Testis (tissue), 3 donors: ENCODE data around the gene SUPT3H. TPM values are rescaled to one million over a fixed set of nuclear protein-coding genes. Genes with fewer than 3 reads are reported as not detected.

ENCODE experiments used
- DNase-seq: peaks from one replicate; pipeline ENCODE4 v3.0.0-alpha.2; 2019
- H3K27ac ChIP-seq, 2 donors: fragments of 200-600 bp; sonication (generic); one replicate each; pipeline ENCODE4 v1.5.1; 2019
- H3K27me3 ChIP-seq: fragments of 200-600 bp; sonication (generic); one replicate; pipeline ENCODE4 v1.5.1; 2019
- H3K36me3 ChIP-seq: fragments of 200-600 bp; sonication (generic); one replicate; pipeline ENCODE4 v1.5.1; 2017; ENCODE audit warnings: low read depth; ENCODE audit errors: missing control alignments
- H3K4me1 ChIP-seq: fragments of 200-600 bp; sonication (generic); one replicate; pipeline ENCODE4 v1.5.1; 2019
- H3K4me3 ChIP-seq, 2 donors: fragments of 200-600 bp; sonication (generic); one replicate each; pipeline ENCODE4 v1.5.1; 2017 to 2019
- H3K9me3 ChIP-seq: fragments of 200-600 bp; sonication (generic); one replicate; pipeline ENCODE4 v1.5.1; 2017
- POLR2A ChIP-seq: fragments of 450-650 bp; IDR thresholded peaks from one replicate; pipeline ENCODE4 v1.6.1; 2017; ENCODE audit warnings: antibody characterized with exemption, mild to moderate bottlenecking, moderate library complexity
- WGBS, 2 donors: methylation state at CpG; one replicate each; pipeline ENCODE4 v1.1.5; 2018; 5-methylcytosine and 5-hydroxymethylcytosine counted together
- intact Hi-C: fragments of 100-400 bp; cut with DNase I; formaldehyde crosslinking; loops from one replicate; pipeline ENCODE4 v1.15.1; 2023; ENCODE audit warnings: low total_unique reads
- polyA plus RNA-seq: library from polyadenylated mRNA; stranded (reverse); fragments of 350-450 nt; fragmentation: Illumina TruSeq; extraction: RNeasy Lipid Tissue Mini Kit (QIAGEN cat#74804); gene quantifications from one replicate; pipeline ENCODE4 v1.2.3, GENCODE V29; 2014; ENCODE audit warnings: low read depth, low replicate concordance; ENCODE audit not compliant: insufficient read depth
- total RNA-seq, 2 donors: library from RNA; depleted of rRNA; stranded (reverse); fragments of >200 nt; gene quantifications; one replicate each; pipeline ENCODE4 v1.2.3, GENCODE V29; 2016
- TF ChIP-seq, protein P1 (sequence below), 3 experiments: fragments of 450-650 bp in 2 of 3; fragments of 200-600 bp in 1 of 3; sonication (generic) in 1 of 3; IDR thresholded peaks; one replicate each; pipeline ENCODE4 v1.5.1; 2016 to 2019; ENCODE audit warnings: antibody characterized with exemption in 3 of 3, mild to moderate bottlenecking in 2 of 3, moderate library complexity in 1 of 3

SUPT3H gene
- total and polyA plus RNA-seq, 3 donors from 2014 or later: 29.4 to 35.9 (median 30.8) TPM

DNA sequence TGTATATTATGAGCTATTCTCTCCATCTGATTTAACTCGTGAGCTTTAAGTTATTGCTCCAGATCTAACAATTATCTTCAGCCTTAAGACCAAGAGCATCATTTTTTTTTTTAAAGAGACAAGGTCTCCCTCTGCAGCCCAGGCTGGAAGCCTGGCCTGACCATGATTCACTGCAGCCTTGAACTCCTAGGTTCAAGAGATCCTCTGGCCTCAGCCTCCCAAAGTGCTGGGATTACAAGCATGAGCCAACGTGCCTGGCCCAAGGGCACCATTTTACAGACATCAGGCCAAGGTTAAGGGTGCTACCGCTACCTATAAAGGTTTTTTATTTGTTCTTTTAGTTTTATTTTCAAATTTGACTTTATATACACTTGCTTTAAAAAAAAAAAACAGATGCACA is 2.3 kb downstream of the SUPT3H start:
- TF ChIP-seq, protein P1, sequence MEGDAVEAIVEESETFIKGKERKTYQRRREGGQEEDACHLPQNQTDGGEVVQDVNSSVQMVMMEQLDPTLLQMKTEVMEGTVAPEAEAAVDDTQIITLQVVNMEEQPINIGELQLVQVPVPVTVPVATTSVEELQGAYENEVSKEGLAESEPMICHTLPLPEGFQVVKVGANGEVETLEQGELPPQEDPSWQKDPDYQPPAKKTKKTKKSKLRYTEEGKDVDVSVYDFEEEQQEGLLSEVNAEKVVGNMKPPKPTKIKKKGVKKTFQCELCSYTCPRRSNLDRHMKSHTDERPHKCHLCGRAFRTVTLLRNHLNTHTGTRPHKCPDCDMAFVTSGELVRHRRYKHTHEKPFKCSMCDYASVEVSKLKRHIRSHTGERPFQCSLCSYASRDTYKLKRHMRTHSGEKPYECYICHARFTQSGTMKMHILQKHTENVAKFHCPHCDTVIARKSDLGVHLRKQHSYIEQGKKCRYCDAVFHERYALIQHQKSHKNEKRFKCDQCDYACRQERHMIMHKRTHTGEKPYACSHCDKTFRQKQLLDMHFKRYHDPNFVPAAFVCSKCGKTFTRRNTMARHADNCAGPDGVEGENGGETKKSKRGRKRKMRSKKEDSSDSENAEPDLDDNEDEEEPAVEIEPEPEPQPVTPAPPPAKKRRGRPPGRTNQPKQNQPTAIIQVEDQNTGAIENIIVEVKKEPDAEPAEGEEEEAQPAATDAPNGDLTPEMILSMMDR (IDR thresholded peaks at IDR 0.05): no peak
- WGBS, 2 donors: 53 to 57% methylated on average over 3 of the region's 3 CpGs
- Histone ChIP-seq H3K4me1 (peaks cover 18% of the 10 kb centered on the region), H3K27me3 (no peaks in the 10 kb centered on the region), H3K4me3 (no peak overlapping the region), H3K27ac (no peak overlapping the region), H3K36me3 (no peaks in the 10 kb centered on the region), H3K9me3 (no peaks in the 10 kb centered on the region)
- intact Hi-C loops: no loop called here
- DNase-seq: no peak

DNA sequence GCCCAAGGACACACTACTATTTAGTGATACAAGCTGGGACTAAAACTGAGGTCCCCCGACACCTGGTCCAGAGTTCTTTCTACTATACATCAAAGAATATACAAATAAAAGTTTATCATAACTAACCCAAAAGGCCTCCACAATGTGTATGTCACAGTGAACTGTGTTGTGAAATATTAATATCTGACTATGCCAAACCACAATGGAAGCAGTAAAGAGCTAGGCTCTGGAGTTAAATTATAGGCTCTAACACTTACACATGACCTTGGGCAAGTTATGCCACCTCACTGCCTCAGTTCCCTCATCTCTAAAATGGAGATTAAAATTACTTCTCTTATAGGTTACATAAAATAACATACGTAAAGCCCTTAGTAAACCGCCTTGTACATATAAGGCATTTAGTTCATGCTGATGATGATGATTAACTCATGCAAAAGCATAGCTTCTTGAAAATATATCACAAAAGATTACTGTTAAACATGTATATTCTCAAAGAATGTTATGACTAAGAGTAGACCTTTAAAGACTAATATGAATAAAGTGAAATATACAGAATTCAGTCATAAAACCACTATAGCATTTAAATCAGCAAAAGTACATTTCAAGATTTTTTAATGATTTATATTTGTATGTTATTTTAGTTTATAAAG is 5.7 kb downstream of the SUPT3H start:
- DNase-seq: no peak
- Histone ChIP-seq H3K27me3 (no peaks in the 10 kb centered on the region), H3K27ac (no peak overlapping the region), H3K9me3 (no peaks in the 10 kb centered on the region), H3K4me3 (no peak overlapping the region), H3K36me3 (no peaks in the 10 kb centered on the region), H3K4me1 (peaks cover 10% of the 10 kb centered on the region)
- intact Hi-C loops: no loop called here
- 91 to 98% methylated on average over 3 of the region's 3 CpGs for WGBS, 2 donors
- no peak for TF ChIP-seq POLR2A
- TF ChIP-seq, protein P1 (IDR thresholded peaks at IDR 0.05): no peak

DNA sequence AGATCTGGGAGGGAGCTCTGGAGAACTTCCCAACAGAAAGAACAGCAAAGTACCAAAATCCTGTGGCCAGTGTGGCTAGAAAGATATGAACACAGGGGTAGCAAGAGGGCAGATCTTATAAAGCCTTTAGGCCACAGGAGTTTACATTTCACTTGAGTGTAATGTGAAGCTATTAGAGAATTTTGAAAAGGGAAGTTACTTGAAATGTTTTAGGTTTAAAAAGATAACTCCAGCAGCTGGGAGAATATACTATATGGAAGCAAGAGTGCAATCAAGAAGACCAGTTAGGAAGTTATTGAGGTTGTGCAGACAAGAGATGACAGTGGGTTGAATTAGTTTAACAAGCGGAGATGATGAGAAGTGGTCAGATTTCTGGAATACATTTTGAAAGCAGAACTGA is 7.9 kb downstream of the SUPT3H start:
- WGBS, 2 donors: 90 to 94% methylated on average over 1 of the region's 1 CpG
- Histone ChIP-seq H3K4me3 (no peak overlapping the region), H3K4me1 (no peaks in the 10 kb centered on the region), H3K36me3 (no peaks in the 10 kb centered on the region), H3K27me3 (no peaks in the 10 kb centered on the region), H3K27ac (no peak overlapping the region), H3K9me3 (no peaks in the 10 kb centered on the region)
- intact Hi-C loops: no loop called here
- TF ChIP-seq POLR2A: no peak
- TF ChIP-seq, protein P1 (IDR thresholded peaks at IDR 0.05): no peak
- DNase-seq: no peak

DNA sequence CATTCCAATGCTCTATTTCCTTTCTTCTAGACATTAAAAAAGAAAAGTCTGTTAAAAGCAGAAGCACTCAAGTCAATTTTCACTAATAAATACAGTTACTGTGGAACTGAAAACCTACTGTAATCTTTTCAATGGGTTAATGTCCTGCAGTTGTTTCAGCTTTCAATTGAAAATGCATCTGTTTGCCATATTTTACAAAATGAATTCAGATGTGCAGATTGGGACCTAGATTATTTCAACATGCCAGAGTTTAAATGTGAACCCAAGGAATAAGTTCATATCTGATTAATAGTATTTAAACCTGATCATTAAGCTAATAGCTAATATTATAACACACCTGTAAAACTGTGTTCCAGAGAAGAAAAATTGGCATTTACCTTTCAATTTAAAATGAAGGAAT is 9.7 kb downstream of the SUPT3H start:
- H3K27ac ChIP-seq: no peak overlapping the region
- intact Hi-C loops: no loop called here
- H3K9me3 ChIP-seq: no peaks in the 10 kb centered on the region
- TF ChIP-seq, protein P1 (IDR thresholded peaks at IDR 0.05): no peak
- no peak for TF ChIP-seq POLR2A
- H3K27me3 ChIP-seq: no peaks in the 10 kb centered on the region
- H3K36me3 ChIP-seq: no peaks in the 10 kb centered on the region
- no peak for DNase-seq
- no peak overlapping the region for H3K4me3 ChIP-seq
- H3K4me1 ChIP-seq: no peaks in the 10 kb centered on the region

DNA sequence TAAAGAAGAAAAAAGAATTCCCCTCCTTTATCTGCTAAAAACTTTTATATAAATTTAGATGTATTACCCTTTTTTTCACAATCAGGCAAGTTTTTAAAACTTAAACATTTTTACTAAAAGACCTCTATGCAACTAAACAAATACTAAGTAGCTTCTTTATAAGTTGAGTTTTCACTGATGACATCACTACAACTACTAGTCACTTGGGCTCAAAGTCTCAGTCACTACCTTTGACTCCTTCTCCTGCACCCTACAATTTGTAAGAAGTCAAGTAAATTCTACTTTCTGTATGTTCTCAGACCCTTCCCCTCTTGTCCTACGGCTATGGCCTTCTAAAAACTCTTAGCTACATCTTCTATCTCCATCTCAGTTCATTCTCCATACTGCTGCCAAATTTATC is 11.2 kb downstream of the SUPT3H start:
- no peak for TF ChIP-seq POLR2A
- TF ChIP-seq, protein P1 (IDR thresholded peaks at IDR 0.05): no peak
- Histone ChIP-seq H3K4me3 (no peak overlapping the region), H3K4me1 (no peaks in the 10 kb centered on the region), H3K27ac (no peak overlapping the region), H3K36me3 (no peaks in the 10 kb centered on the region), H3K27me3 (no peaks in the 10 kb centered on the region), H3K9me3 (no peaks in the 10 kb centered on the region)
- no peak for DNase-seq
- WGBS, 2 donors: 88 to 100% methylated on average over 1 of the region's 1 CpG
- intact Hi-C loops: no loop called here
